GM19351 (cell line): ENCODE results near the gene GANAB.
"Not testable (repeated sequence)": the region's sequence is repeated elsewhere in the genome, so short reads cannot be mapped to it uniquely, and the experiment has no call there.

ENCODE experiments used
- ATAC-seq: cut with Tn5 transposase; IDR thresholded peaks from one replicate; pipeline ENCODE4 v1.9.1; 2021; ENCODE audit warnings: mild to moderate bottlenecking, moderate library complexity; ENCODE audit not compliant: unreplicated experiment

Gene GANAB

GRCh38 chr11:62645946-62646824 lies at the start of gene GANAB:
GANAB (minus strand) TSS chr11:62646613; CDS start chr11:62646599, 14 bp downstream.
- peak; percentile 96 for ATAC-seq

GRCh38 chr11:62694455-62695167 lies 48.2 kb upstream of the GANAB start:
- no peak for ATAC-seq

- ATAC-seq = not testable (repeated sequence)
Measured at GRCh38 chr11:62693624-62694023, 47.2 kb upstream of the GANAB start.

GRCh38 chr11:62689421-62690183 lies 43.2 kb upstream of the GANAB start, which contains the start of gene LRRN4CL:
LRRN4CL (minus strand) TSS chr11:62689530; CDS start chr11:62688508, 1,022 bp downstream.
- no peak for ATAC-seq

GRCh38 chr11:62688491-62688890 lies 42.1 kb upstream of the GANAB start:
- no peak for ATAC-seq

GRCh38 chr11:62687508-62688396 lies 41.3 kb upstream of the GANAB start:
- no peak for ATAC-seq

- ATAC-seq = no peak
Measured at GRCh38 chr11:62682518-62682917, 36.1 kb upstream of the GANAB start.

GRCh38 chr11:62680825-62681240 lies 34.4 kb upstream of the GANAB start:
- peak; percentile 70 for ATAC-seq

GRCh38 chr11:62678770-62679696 lies 32.6 kb upstream of the GANAB start, which contains the start of gene UBXN1:
UBXN1 (minus strand) TSS chr11:62679073; CDS start chr11:62678923, 150 bp downstream.
- peak; percentile 68 for ATAC-seq

GRCh38 chr11:62678433-62678769 lies 32.0 kb upstream of the GANAB start:
- ATAC-seq = no peak

GRCh38 chr11:62677714-62678113 lies 31.3 kb upstream of the GANAB start:
- no peak for ATAC-seq

GRCh38 chr11:62677156-62677555 lies 30.7 kb upstream of the GANAB start:
- no peak for ATAC-seq

GRCh38 chr11:62676698-62677097 lies 30.3 kb upstream of the GANAB start:
- ATAC-seq = no peak

GRCh38 chr11:62675415-62675814 lies 29.0 kb upstream of the GANAB start:
- not testable (repeated sequence) for ATAC-seq

- no peak for ATAC-seq
Measured at GRCh38 chr11:62673196-62673525, 26.7 kb upstream of the GANAB start.

GRCh38 chr11:62671608-62672389 lies 25.4 kb upstream of the GANAB start, which contains the start of the genes LBHD1 and UQCC3:
LBHD1 (minus strand) TSS chr11:62672267; CDS start chr11:62670031, 2,236 bp downstream.
UQCC3 (plus strand) TSS chr11:62671673; CDS start chr11:62671746, 73 bp downstream.
- ATAC-seq = peak; percentile 75

GRCh38 chr11:62671236-62671607 lies 24.8 kb upstream of the GANAB start:
- ATAC-seq = peak; percentile 22
